GM19328 (cell line): ENCODE data around the gene MKLN1.
"Not testable (repeated sequence)": the region's sequence is repeated elsewhere in the genome, so short reads cannot be mapped to it uniquely, and the experiment has no call there.

Experiments
- ATAC-seq: cut with Tn5 transposase; IDR thresholded peaks from one replicate; pipeline ENCODE4 v1.9.1; 2021; ENCODE audit warnings: mild to moderate bottlenecking, moderate library complexity; ENCODE audit not compliant: unreplicated experiment

Gene MKLN1

GRCh38 chr7:131388126-131388525 is 60.5 kb downstream of the MKLN1 start:
- ATAC-seq: no peak

- no peak for ATAC-seq
Observed at GRCh38 chr7:131390275-131390674, 62.6 kb downstream of the MKLN1 start.

- ATAC-seq: no peak
Observed at GRCh38 chr7:131391145-131391544, 63.5 kb downstream of the MKLN1 start.

GRCh38 chr7:131400681-131401176 is 73.1 kb downstream of the MKLN1 start:
- no peak for ATAC-seq

GRCh38 chr7:131401194-131401593 is 73.5 kb downstream of the MKLN1 start:
- no peak for ATAC-seq

- no peak for ATAC-seq
Observed at GRCh38 chr7:131403322-131403721, 75.6 kb downstream of the MKLN1 start.

- ATAC-seq: no peak
Observed at GRCh38 chr7:131404226-131404911, 76.7 kb downstream of the MKLN1 start.

GRCh38 chr7:131409129-131409766 is 81.6 kb downstream of the MKLN1 start:
- ATAC-seq: no peak

- ATAC-seq: no peak
Observed at GRCh38 chr7:131412031-131412430, 84.4 kb downstream of the MKLN1 start.

GRCh38 chr7:131413711-131414110 is 86.0 kb downstream of the MKLN1 start:
- ATAC-seq: no peak

- ATAC-seq: no peak
Observed at GRCh38 chr7:131424219-131424822, 96.6 kb downstream of the MKLN1 start.

- ATAC-seq: no peak
Observed at GRCh38 chr7:131425992-131426391, 98.3 kb downstream of the MKLN1 start.

GRCh38 chr7:131430826-131431225 is 103.2 kb downstream of the MKLN1 start:
- ATAC-seq: not testable (repeated sequence)

- ATAC-seq: no peak
Observed at GRCh38 chr7:131431289-131431688, 103.6 kb downstream of the MKLN1 start.

GRCh38 chr7:131431756-131432155 is 104.1 kb downstream of the MKLN1 start:
- ATAC-seq: no peak

GRCh38 chr7:131436384-131436783 is 108.7 kb downstream of the MKLN1 start:
- ATAC-seq: no peak

GRCh38 chr7:131438969-131439368 is 111.3 kb downstream of the MKLN1 start:
- ATAC-seq: no peak

- ATAC-seq: no peak
Observed at GRCh38 chr7:131443496-131443895, 115.8 kb downstream of the MKLN1 start.

- no peak for ATAC-seq
Observed at GRCh38 chr7:131444683-131445082, 117.0 kb downstream of the MKLN1 start.

GRCh38 chr7:131449373-131449902 is 121.8 kb downstream of the MKLN1 start:
- ATAC-seq: no peak

GRCh38 chr7:131454498-131454897 is 126.8 kb downstream of the MKLN1 start:
- ATAC-seq: no peak

GRCh38 chr7:131455001-131455400 is 127.3 kb downstream of the MKLN1 start:
- no peak for ATAC-seq
